Liver (tissue), 9 donors: ENCODE data around the gene TBC1D14. TPM values are rescaled to one million over a fixed set of nuclear protein-coding genes. Genes with fewer than 3 reads are reported as not detected.

Experiments
- DNase-seq: peaks from one replicate; pipeline ENCODE4 v3.0.0-alpha.2; 2017; ENCODE audit warnings: low spot score
- H3K27ac ChIP-seq, 2 donors: one replicate each; pipeline ENCODE4 v1.7.0; 2013; ENCODE audit warnings: inconsistent platforms in 2 of 2, low read length in 2 of 2, control low read depth in 1 of 2, low read depth in 1 of 2, mild to moderate bottlenecking in 1 of 2
- H3K27me3 ChIP-seq, 4 donors: one replicate each; pipeline versions ENCODE4 v1.6.1 to v1.7.0; 2013; ENCODE audit warnings: low read length in 3 of 4, inconsistent platforms in 1 of 4, mild to moderate bottlenecking in 1 of 4, moderate library complexity in 1 of 4; ENCODE audit not compliant: control insufficient read depth in 4 of 4, insufficient read depth in 4 of 4
- H3K36me3 ChIP-seq, 4 donors: one replicate each; pipeline versions ENCODE4 v1.6.1 to v1.7.0; 2013; ENCODE audit warnings: low read length in 3 of 4, mild to moderate bottlenecking in 3 of 4, low read depth in 1 of 4, moderate library complexity in 1 of 4; ENCODE audit not compliant: control insufficient read depth in 4 of 4, insufficient read depth in 3 of 4
- H3K4me1 ChIP-seq, 4 donors: one replicate each; pipeline versions ENCODE4 v1.6.1 to v1.7.0; 2013; ENCODE audit warnings: low read length in 3 of 4, mild to moderate bottlenecking in 3 of 4, moderate library complexity in 1 of 4; ENCODE audit not compliant: control insufficient read depth in 4 of 4, insufficient read depth in 4 of 4
- H3K4me3 ChIP-seq, 3 donors: one replicate each; pipeline versions ENCODE4 v1.6.1 to v1.7.0; 2013; ENCODE audit warnings: low read length in 3 of 3, control low read depth in 1 of 3, low read depth in 1 of 3, mild to moderate bottlenecking in 1 of 3
- H3K9ac ChIP-seq, 2 donors: one replicate each; pipeline ENCODE4 v1.7.0; 2013; ENCODE audit warnings: low read length in 2 of 2, mild to moderate bottlenecking in 2 of 2, moderate library complexity in 2 of 2, control low read depth in 1 of 2, low read depth in 1 of 2
- H3K9me3 ChIP-seq, 4 donors: one replicate each; pipeline versions ENCODE4 v1.6.1 to v1.7.0; 2013; ENCODE audit warnings: low read length in 3 of 4; ENCODE audit not compliant: control insufficient read depth in 4 of 4
- EGR1 ChIP-seq, 2 donors: IDR thresholded peaks; 2 replicates each; pipeline ENCODE4 v1.6.1; 2016 to 2018; ENCODE audit warnings: antibody characterized with exemption in 2 of 2, low read depth in 2 of 2
- FOXA1 ChIP-seq: IDR thresholded peaks from 2 replicates; pipeline ENCODE4 v1.6.1; 2016; ENCODE audit warnings: antibody characterized with exemption
- FOXA2 ChIP-seq: IDR thresholded peaks from 2 replicates; pipeline ENCODE4 v1.6.1; 2016; ENCODE audit warnings: antibody characterized with exemption
- GABPA ChIP-seq, 2 donors: IDR thresholded peaks in 1 of 2; conservative IDR thresholded peaks in 1 of 2; 2 replicates each; pipeline ENCODE4 v1.6.1; 2016; ENCODE audit warnings: antibody characterized with exemption in 2 of 2, mild to moderate bottlenecking in 1 of 2, moderate library complexity in 1 of 2
- HNF4A ChIP-seq, 2 donors: conservative IDR thresholded peaks; 2 replicates each; pipeline ENCODE4 v1.6.1; 2016; ENCODE audit warnings: antibody characterized with exemption in 2 of 2, mild to moderate bottlenecking in 2 of 2
- HNF4G ChIP-seq: IDR thresholded peaks from 2 replicates; pipeline ENCODE4 v1.6.1; 2016; ENCODE audit warnings: antibody characterized with exemption
- JUND ChIP-seq, 2 donors: IDR thresholded peaks; 2 replicates each; pipeline ENCODE4 v1.6.1; 2016; ENCODE audit warnings: antibody characterized with exemption in 2 of 2
- NR2F2 ChIP-seq: IDR thresholded peaks from 2 replicates; pipeline ENCODE4 v1.6.1; 2016; ENCODE audit warnings: antibody characterized with exemption
- RAD21 ChIP-seq, 2 donors: IDR thresholded peaks; 2 replicates each; pipeline ENCODE4 v1.6.1; 2016; ENCODE audit warnings: antibody characterized with exemption in 2 of 2, mild to moderate bottlenecking in 2 of 2
- REST ChIP-seq: IDR thresholded peaks from 2 replicates; pipeline ENCODE4 v1.6.1; 2016; ENCODE audit warnings: antibody characterized with exemption, mild to moderate bottlenecking
- RXRA ChIP-seq, 2 donors: IDR thresholded peaks; 2 replicates each; pipeline ENCODE4 v1.6.1; 2017 to 2018; ENCODE audit warnings: antibody characterized with exemption in 2 of 2, mild to moderate bottlenecking in 1 of 2
- SP1 ChIP-seq: IDR thresholded peaks from 2 replicates; pipeline ENCODE4 v1.6.1; 2018; ENCODE audit warnings: antibody characterized with exemption, mild to moderate bottlenecking
- TAF1 ChIP-seq: conservative IDR thresholded peaks from 2 replicates; pipeline ENCODE4 v1.6.1; 2016; ENCODE audit warnings: antibody characterized with exemption, mild to moderate bottlenecking
- YY1 ChIP-seq: IDR thresholded peaks from 2 replicates; pipeline ENCODE4 v1.6.1; 2016; ENCODE audit warnings: antibody characterized with exemption, mild to moderate bottlenecking
- WGBS: extraction: QIAGEN DNeasy Blood & Tissue Kit; methylation state at CpG from one replicate; pipeline ENCODE4 v1.1.7; 2013; 5-methylcytosine and 5-hydroxymethylcytosine counted together
- polyA plus RNA-seq, 2 donors: library from polyadenylated mRNA; stranded (reverse) in 1 of 2; unstranded in 1 of 2; fragments of 200-250 nt in 1 of 2; fragments of >200 nt in 1 of 2; fragmentation: Nextera tagmentation in 1 of 2; extraction: Ambion mirVana in 1 of 2; gene quantifications; one replicate each; pipeline versions ENCODE4 v1.2.1 to v1.2.3, GENCODE V29; 2013 to 2015
- total RNA-seq, 2 donors: library from RNA; depleted of rRNA; stranded (reverse); fragments of >200 nt; gene quantifications; one replicate each; pipeline ENCODE4 v1.2.3, GENCODE V29; 2014
- TF ChIP-seq, protein P1 (sequence below): IDR thresholded peaks from 2 replicates; pipeline ENCODE4 v1.6.1; 2016; ENCODE audit warnings: antibody characterized with exemption
- TF ChIP-seq, protein P2 (sequence below): fragments of 150-350 bp; IDR thresholded peaks from 2 replicates; pipeline ENCODE4 v1.5.1; 2017; ENCODE audit warnings: improper control_type of control experiment, low read depth, low read length; ENCODE audit not compliant: missing input control
- TF ChIP-seq, protein P3 (sequence below): IDR thresholded peaks from 2 replicates; pipeline ENCODE4 v1.6.1; 2016; ENCODE audit warnings: antibody characterized with exemption
- donor health status: healthy.
- donor health status: healthy.
- donor health status: healthy.
- donor health status: healthy.
- donor health status: healthy.

The TBC1D14 gene
- total and polyA plus RNA-seq, 4 donors = 10.0 to 45.2 (median 22.7) TPM

DNA sequence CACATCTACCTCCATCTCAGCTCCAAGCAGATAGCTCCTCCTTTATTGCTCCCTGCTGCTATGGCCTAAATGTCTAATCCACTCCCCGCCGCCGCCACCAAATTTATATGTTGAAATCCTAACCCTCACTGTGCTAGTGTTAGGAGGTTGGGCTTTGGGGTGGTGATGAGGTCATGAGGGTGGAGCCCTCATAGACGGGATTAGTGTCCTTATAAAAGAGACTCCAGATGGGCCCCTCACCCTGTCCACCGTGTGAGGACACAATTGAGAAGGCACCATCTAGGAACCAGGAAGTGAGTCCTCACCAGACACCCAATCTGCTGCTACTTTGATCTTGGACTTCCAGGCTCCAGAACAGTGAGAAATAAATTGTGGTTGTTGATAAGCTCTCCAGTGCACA, 13.6 kb upstream of the TBC1D14 start:
- no peak overlapping the region for H3K27ac ChIP-seq
- TF ChIP-seq RAD21 (IDR thresholded peaks at IDR 0.05) = no peak
- no peak for TF ChIP-seq TAF1
- TF ChIP-seq YY1 = no peak
- TF ChIP-seq JUND (IDR thresholded peaks at IDR 0.05) = no peak
- no peak for TF ChIP-seq HNF4G
- TF ChIP-seq, protein P1, sequence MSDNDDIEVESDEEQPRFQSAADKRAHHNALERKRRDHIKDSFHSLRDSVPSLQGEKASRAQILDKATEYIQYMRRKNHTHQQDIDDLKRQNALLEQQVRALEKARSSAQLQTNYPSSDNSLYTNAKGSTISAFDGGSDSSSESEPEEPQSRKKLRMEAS = no peak
- TF ChIP-seq SP1 = no peak
- TF ChIP-seq GABPA (IDR thresholded peaks at IDR 0.05 in 1 of 2, conservative IDR thresholded peaks at IDR 0.05 in 1 of 2) = no peak
- TF ChIP-seq NR2F2 = no peak
- TF ChIP-seq, protein P2, sequence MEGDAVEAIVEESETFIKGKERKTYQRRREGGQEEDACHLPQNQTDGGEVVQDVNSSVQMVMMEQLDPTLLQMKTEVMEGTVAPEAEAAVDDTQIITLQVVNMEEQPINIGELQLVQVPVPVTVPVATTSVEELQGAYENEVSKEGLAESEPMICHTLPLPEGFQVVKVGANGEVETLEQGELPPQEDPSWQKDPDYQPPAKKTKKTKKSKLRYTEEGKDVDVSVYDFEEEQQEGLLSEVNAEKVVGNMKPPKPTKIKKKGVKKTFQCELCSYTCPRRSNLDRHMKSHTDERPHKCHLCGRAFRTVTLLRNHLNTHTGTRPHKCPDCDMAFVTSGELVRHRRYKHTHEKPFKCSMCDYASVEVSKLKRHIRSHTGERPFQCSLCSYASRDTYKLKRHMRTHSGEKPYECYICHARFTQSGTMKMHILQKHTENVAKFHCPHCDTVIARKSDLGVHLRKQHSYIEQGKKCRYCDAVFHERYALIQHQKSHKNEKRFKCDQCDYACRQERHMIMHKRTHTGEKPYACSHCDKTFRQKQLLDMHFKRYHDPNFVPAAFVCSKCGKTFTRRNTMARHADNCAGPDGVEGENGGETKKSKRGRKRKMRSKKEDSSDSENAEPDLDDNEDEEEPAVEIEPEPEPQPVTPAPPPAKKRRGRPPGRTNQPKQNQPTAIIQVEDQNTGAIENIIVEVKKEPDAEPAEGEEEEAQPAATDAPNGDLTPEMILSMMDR = no peak
- TF ChIP-seq REST = no peak
- TF ChIP-seq HNF4A (conservative IDR thresholded peaks at IDR 0.05) = no peak
- no peak overlapping the region for H3K4me3 ChIP-seq
- no peak overlapping the region for H3K9ac ChIP-seq
- no peak for DNase-seq
- H3K9me3 ChIP-seq = no peaks in the 10 kb centered on the region
- 89% methylated on average over 5 of the region's 5 CpGs for WGBS
- no peaks in the 10 kb centered on the region for H3K36me3 ChIP-seq
- H3K4me1 ChIP-seq = peaks cover 13 to 36% (median 28%) of the 10 kb centered on the region in 4 donors
- H3K27me3 ChIP-seq = no peaks in the 10 kb centered on the region

DNA sequence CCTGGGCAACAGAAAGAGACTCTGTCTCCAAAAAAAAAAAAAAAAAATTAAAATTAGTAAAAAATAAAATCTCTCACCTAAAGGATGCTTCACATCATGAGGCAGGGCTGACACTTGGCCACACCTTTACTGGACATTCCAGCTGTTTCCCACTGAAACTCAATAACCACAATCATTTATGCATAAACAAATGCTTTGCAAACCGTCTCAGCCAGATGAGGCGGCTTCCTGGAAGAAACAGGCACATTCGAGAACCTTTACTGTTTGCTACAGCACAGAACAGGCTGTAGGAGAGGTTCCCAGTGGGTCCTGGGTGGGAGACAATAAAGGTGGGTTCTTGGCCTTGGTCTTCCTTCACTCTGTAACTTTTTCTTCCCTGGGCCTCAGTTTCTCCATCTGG, 10.9 kb upstream of the TBC1D14 start:
- H3K9ac ChIP-seq = no peak overlapping the region
- H3K27ac ChIP-seq = no peak overlapping the region
- no peak overlapping the region for H3K4me3 ChIP-seq
- H3K4me1 ChIP-seq = peaks cover 2 to 12% (median 6%) of the 10 kb centered on the region in 4 donors
- no peak for DNase-seq
- H3K36me3 ChIP-seq = no peaks in the 10 kb centered on the region
- WGBS = 82% methylated on average over 3 of the region's 3 CpGs
- H3K9me3 ChIP-seq = no peaks in the 10 kb centered on the region
- no peaks in the 10 kb centered on the region for H3K27me3 ChIP-seq
- TF ChIP-seq FOXA2 (no peak), FOXA1 (no peak), YY1 (no peak), RXRA (IDR thresholded peaks at IDR 0.05) (no peak), JUND (IDR thresholded peaks at IDR 0.05) (no peak), GABPA (IDR thresholded peaks at IDR 0.05 in 1 of 2, conservative IDR thresholded peaks at IDR 0.05 in 1 of 2) (no peak), TAF1 (no peak), SP1 (no peak), HNF4G (no peak), NR2F2 (no peak), EGR1 (IDR thresholded peaks at IDR 0.05; ENCODE audit: low read depth in 2 of 2) (no peak), HNF4A (conservative IDR thresholded peaks at IDR 0.05) (no peak), REST (no peak), RAD21 (IDR thresholded peaks at IDR 0.05) (no peak)
- TF ChIP-seq, protein P3, sequence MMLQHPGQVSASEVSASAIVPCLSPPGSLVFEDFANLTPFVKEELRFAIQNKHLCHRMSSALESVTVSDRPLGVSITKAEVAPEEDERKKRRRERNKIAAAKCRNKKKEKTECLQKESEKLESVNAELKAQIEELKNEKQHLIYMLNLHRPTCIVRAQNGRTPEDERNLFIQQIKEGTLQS = no peak
- TF ChIP-seq, protein P2 = no peak
- TF ChIP-seq, protein P1 = no peak
